HEK293T (cell line): ENCODE results near the gene SH2D4B.

Experiments used
- BHLHE40 ChIP-seq: fragments of 450-650 bp; IDR thresholded peaks from 2 replicates; pipeline ENCODE4 v1.6.1; 2016; ENCODE audit warnings: mild to moderate bottlenecking, moderate library complexity, borderline replicate concordance
- FOXA1 ChIP-seq: fragments of 450-650 bp; IDR thresholded peaks from 2 replicates; pipeline ENCODE4 v1.6.1; 2016; ENCODE audit warnings: mild to moderate bottlenecking
- FOXM1 ChIP-seq: fragments of 450-650 bp; IDR thresholded peaks from 2 replicates; pipeline ENCODE4 v1.6.1; 2017; ENCODE audit warnings: mild to moderate bottlenecking, borderline replicate concordance
- HDGF ChIP-seq: fragments of 450-650 bp; IDR thresholded peaks from 2 replicates; pipeline ENCODE4 v1.6.1; 2017; ENCODE audit warnings: antibody characterized with exemption, borderline replicate concordance
- SUZ12 ChIP-seq: fragments of 450-650 bp; IDR thresholded peaks from 2 replicates; pipeline ENCODE4 v1.6.1; 2016; ENCODE audit warnings: mild to moderate bottlenecking
- TARDBP ChIP-seq: fragments of 450-650 bp; IDR thresholded peaks from 2 replicates; pipeline ENCODE4 v1.6.1; 2016
- ZNF384 ChIP-seq: fragments of 450-650 bp; IDR thresholded peaks from 2 replicates; pipeline ENCODE4 v1.6.1; 2016
- TF ChIP-seq, protein P1 (sequence below): fragments of 450-650 bp; IDR thresholded peaks from 2 replicates; pipeline ENCODE4 v1.6.1; 2016

DNA sequence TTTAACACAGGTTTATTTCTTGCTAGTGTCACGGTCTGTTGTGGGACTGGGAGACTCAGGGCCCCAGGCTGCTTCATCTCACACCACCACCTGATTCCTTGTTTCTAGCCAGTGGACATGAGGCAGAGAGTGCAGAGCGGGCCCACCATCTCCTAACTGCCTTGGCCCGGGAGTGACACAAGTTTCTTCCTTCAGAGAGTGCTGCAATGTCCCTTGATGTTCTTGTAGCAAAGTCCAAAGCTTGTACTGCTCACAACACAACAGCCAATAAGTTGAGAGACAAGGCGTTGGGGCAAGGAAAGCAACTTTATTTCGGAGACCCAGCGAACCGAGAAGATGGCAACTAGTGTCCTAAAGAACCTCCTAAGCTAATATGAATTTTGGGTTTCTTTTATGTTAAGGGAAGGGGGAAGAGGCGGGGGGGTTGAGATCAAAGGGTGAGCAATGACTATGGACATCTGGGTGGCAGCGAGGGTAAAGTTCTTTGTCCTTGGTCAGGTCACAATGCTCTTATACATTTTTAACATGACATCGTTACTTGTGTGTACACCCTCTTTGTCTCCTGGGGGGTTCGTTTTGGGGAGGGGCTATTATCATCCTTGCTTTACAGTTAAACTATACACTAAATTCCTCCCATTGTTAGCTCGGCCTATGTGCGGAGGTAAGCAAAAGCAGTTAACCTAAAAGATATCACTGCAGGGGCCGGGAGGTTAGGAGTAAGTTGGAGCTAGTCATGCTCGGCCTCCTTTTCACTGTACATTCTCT lies 31.6 kb downstream of the SH2D4B start:
- no peak for TF ChIP-seq ZNF384
- no peak for TF ChIP-seq FOXM1
- TF ChIP-seq SUZ12, result no peak
- no peak for TF ChIP-seq FOXA1
- TF ChIP-seq TARDBP, result no peak
- no peak for TF ChIP-seq BHLHE40
- TF ChIP-seq, protein P1, sequence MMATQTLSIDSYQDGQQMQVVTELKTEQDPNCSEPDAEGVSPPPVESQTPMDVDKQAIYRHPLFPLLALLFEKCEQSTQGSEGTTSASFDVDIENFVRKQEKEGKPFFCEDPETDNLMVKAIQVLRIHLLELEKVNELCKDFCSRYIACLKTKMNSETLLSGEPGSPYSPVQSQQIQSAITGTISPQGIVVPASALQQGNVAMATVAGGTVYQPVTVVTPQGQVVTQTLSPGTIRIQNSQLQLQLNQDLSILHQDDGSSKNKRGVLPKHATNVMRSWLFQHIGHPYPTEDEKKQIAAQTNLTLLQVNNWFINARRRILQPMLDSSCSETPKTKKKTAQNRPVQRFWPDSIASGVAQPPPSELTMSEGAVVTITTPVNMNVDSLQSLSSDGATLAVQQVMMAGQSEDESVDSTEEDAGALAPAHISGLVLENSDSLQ, result no peak
- no peak for TF ChIP-seq HDGF
